ENCODE results near the gene TPST1.

GRCh38 chr7:66265566-66265965 lies 60.4 kb downstream of the TPST1 start:
- TF ChIP-seq ZNF274 (IDR thresholded peaks at IDR 0.05; ENCODE audit: low read depth, low read length) (no peak), SUZ12 (IDR thresholded peaks at IDR 0.05; ENCODE audit: extremely low read depth, insufficient read depth, insufficient read length) (no peak)
